ENCODE results near the gene SAMD10. TPM values are rescaled to one million over a fixed set of nuclear protein-coding genes. Genes with fewer than 3 reads are reported as not detected.

The SAMD10 gene
- total and polyA plus RNA-seq, 8 donors = 2.9 to 68.1 (median 6.5) TPM

- no peaks in the 10 kb centered on the region for H3K27me3 ChIP-seq
- peaks cover 6 to 24% (median 11%) of the 10 kb centered on the region in 4 donors for H3K4me1 ChIP-seq
- intact Hi-C loops (cut with DNase I; ENCODE audit: low total_unique reads) = no loop called here
- peaks cover 45 to 72% (median 56%) of the 10 kb centered on the region in 4 donors for H3K36me3 ChIP-seq
- no peak overlapping the region for H3K4me3 ChIP-seq
- no peak for TF ChIP-seq POLR2A (IDR thresholded peaks at IDR 0.05)
- TF ChIP-seq EP300 (IDR thresholded peaks at IDR 0.05) = no peak
- TF ChIP-seq POLR2AphosphoS5 (IDR thresholded peaks at IDR 0.05) = no peak
- TF ChIP-seq CTCF (IDR thresholded peaks at IDR 0.05) = no peak
- DNase-seq = no peak
- H3K9me3 ChIP-seq = no peaks in the 10 kb centered on the region
- no peak overlapping the region for H3K27ac ChIP-seq
- 60 to 75% (median 71%) methylated on average over 6 to 8 of the region's 8 CpGs for WGBS, 5 donors
Measured at GRCh38 chr20:63926298-63926697, 53.1 kb downstream of the SAMD10 start.

GRCh38 chr20:63924241-63924640 lies 55.2 kb downstream of the SAMD10 start:
- no peak for DNase-seq
- WGBS, 5 donors = 67 to 79% (median 74%) methylated on average over 9 of the region's 9 CpGs
- intact Hi-C loops (cut with DNase I; ENCODE audit: low total_unique reads) = no loop called here
- no peaks in the 10 kb centered on the region for H3K9me3 ChIP-seq
- peaks cover 0 to 16% (median 0%) of the 10 kb centered on the region in 4 donors for H3K4me1 ChIP-seq
- H3K27ac ChIP-seq = no peak overlapping the region
- TF ChIP-seq CTCF (IDR thresholded peaks at IDR 0.05) (no peak), POLR2AphosphoS5 (IDR thresholded peaks at IDR 0.05) (no peak), EP300 (IDR thresholded peaks at IDR 0.05) (no peak), POLR2A (IDR thresholded peaks at IDR 0.05) (no peak)
- H3K36me3 ChIP-seq = peaks cover 34 to 68% (median 47%) of the 10 kb centered on the region in 4 donors
- H3K4me3 ChIP-seq = no peak overlapping the region
- H3K27me3 ChIP-seq = no peaks in the 10 kb centered on the region

Small RNA genes lying within 50 kb of the gene (small RNA-seq; reads per million reads assigned to genes)
- 0 reads per million in 4 donors for gene MIR647

Other genes with a start within 250 kb of the SAMD10 start
- gene LIME1, start 243.0 kb downstream of the SAMD10 start, total RNA-seq = 100 to 1,000 TPM in 1 of 5 donors, 10 to 100 TPM in 2, 1 to 10 TPM in 2; 3.6 to 117 (median 16.8) TPM
- gene LIME1, start 243.0 kb downstream of the SAMD10 start, polyA plus RNA-seq = 10 to 100 TPM; 17.1 to 24.3 (median 19.9) TPM
- 10 to 100 TPM in 3 of 5 donors, 1 to 10 TPM in 2; 7.1 to 60.5 (median 25.9) TPM for gene SLC2A4RG, start 239.9 kb downstream of the SAMD10 start, total RNA-seq
- gene SLC2A4RG, start 239.9 kb downstream of the SAMD10 start, polyA plus RNA-seq = 10 to 100 TPM; 40.1 to 76.9 (median 57.4) TPM
- 10 to 100 TPM in 1 of 5 donors, 1 to 10 TPM in 3, under 1 TPM in 1; 0.58 to 13.4 (median 4.1) TPM for gene ZBTB46, start 148.4 kb downstream of the SAMD10 start, total RNA-seq
- 1 to 10 TPM; 1.1 to 1.8 (median 1.7) TPM for gene ZBTB46, start 148.4 kb downstream of the SAMD10 start, polyA plus RNA-seq
- not detected for gene ABHD16B, start 118.1 kb downstream of the SAMD10 start, total RNA-seq
- under 1 TPM in 2 of 3 donors, not detected in 1; 0.37 to 0.43 TPM for gene ABHD16B, start 118.1 kb downstream of the SAMD10 start, polyA plus RNA-seq
- gene TPD52L2, start 114.4 kb downstream of the SAMD10 start, total RNA-seq = 10 to 100 TPM; 42.0 to 53.1 (median 45.5) TPM
- gene TPD52L2, start 114.4 kb downstream of the SAMD10 start, polyA plus RNA-seq = 10 to 100 TPM; 72.8 to 75.6 (median 73.3) TPM
- 10 to 100 TPM; 23.7 to 60.1 (median 52.7) TPM for gene DNAJC5, start 84.5 kb downstream of the SAMD10 start, total RNA-seq
- 10 to 100 TPM; 23.1 to 26.4 (median 25.6) TPM for gene DNAJC5, start 84.5 kb downstream of the SAMD10 start, polyA plus RNA-seq
- gene UCKL1, start 23.2 kb downstream of the SAMD10 start, total RNA-seq = 100 to 1,000 TPM in 1 of 5 donors, 10 to 100 TPM in 4; 20.9 to 107 (median 36.8) TPM
- gene UCKL1, start 23.2 kb downstream of the SAMD10 start, polyA plus RNA-seq = 10 to 100 TPM; 17.7 to 60.5 (median 24.0) TPM
- 10 to 100 TPM in 2 of 5 donors, 1 to 10 TPM in 3; 6.1 to 12.1 (median 9.2) TPM for gene ZNF512B, start 9.7 kb downstream of the SAMD10 start, total RNA-seq
- 1 to 10 TPM; 3.5 to 7.6 (median 6.3) TPM for gene ZNF512B, start 9.7 kb downstream of the SAMD10 start, polyA plus RNA-seq
- 10 to 100 TPM; 30.4 to 67.4 (median 39.7) TPM for gene PRPF6, start 1.5 kb upstream of the SAMD10 start, total RNA-seq
- gene PRPF6, start 1.5 kb upstream of the SAMD10 start, polyA plus RNA-seq = 10 to 100 TPM; 27.0 to 44.2 (median 39.6) TPM
- gene C20orf204, start 56.5 kb upstream of the SAMD10 start, total RNA-seq = 1 to 10 TPM in 1 of 5 donors, not detected in 4; 1.7 TPM
- gene C20orf204, start 56.5 kb upstream of the SAMD10 start, polyA plus RNA-seq = 1 to 10 TPM in 2 of 3 donors, under 1 TPM in 1; 0.62 to 3.4 (median 1.4) TPM
- 10 to 100 TPM in 2 of 5 donors, 1 to 10 TPM in 2, under 1 TPM in 1; 0.58 to 26.6 (median 8.9) TPM for gene SOX18, start 70.0 kb upstream of the SAMD10 start, total RNA-seq
- gene SOX18, start 70.0 kb upstream of the SAMD10 start, polyA plus RNA-seq = 10 to 100 TPM in 1 of 3 donors, 1 to 10 TPM in 2; 6.2 to 15.2 (median 8.4) TPM
- gene TCEA2, start 83.6 kb upstream of the SAMD10 start, total RNA-seq = 10 to 100 TPM in 4 of 5 donors, 1 to 10 TPM in 1; 3.1 to 30.7 (median 22.8) TPM
- gene TCEA2, start 83.6 kb upstream of the SAMD10 start, polyA plus RNA-seq = 10 to 100 TPM; 21.0 to 35.5 (median 30.4) TPM
- gene RGS19, start 99.9 kb upstream of the SAMD10 start, total RNA-seq = 10 to 100 TPM in 1 of 5 donors, 1 to 10 TPM in 1, not detected in 3; 3.1 to 10.1 TPM
- 10 to 100 TPM in 2 of 3 donors, 1 to 10 TPM in 1; 8.1 to 17.2 (median 13.1) TPM for gene RGS19, start 99.9 kb upstream of the SAMD10 start, polyA plus RNA-seq
- gene OPRL1, start 100.4 kb upstream of the SAMD10 start, total RNA-seq = 1 to 10 TPM in 1 of 5 donors, under 1 TPM in 1, not detected in 3; 0.55 to 4.7 TPM
- under 1 TPM in 2 of 3 donors, not detected in 1; 0.18 to 0.25 TPM for gene OPRL1, start 100.4 kb upstream of the SAMD10 start, polyA plus RNA-seq
- not detected for gene LKAAEAR1, start 104.8 kb upstream of the SAMD10 start, total RNA-seq
- under 1 TPM in 1 of 3 donors, not detected in 2; 0.23 TPM for gene LKAAEAR1, start 104.8 kb upstream of the SAMD10 start, polyA plus RNA-seq
- gene NPBWR2, start 127.9 kb upstream of the SAMD10 start, total RNA-seq = not detected
- gene NPBWR2, start 127.9 kb upstream of the SAMD10 start, polyA plus RNA-seq = not detected
- under 1 TPM in 1 of 5 donors, not detected in 4; 0.55 TPM for gene MYT1, start 184.8 kb upstream of the SAMD10 start, total RNA-seq
- under 1 TPM in 2 of 3 donors, not detected in 1; 0.08 to 0.25 TPM for gene MYT1, start 184.8 kb upstream of the SAMD10 start, polyA plus RNA-seq

Data from stomach (tissue), 9 donors.